ENCODE data around the gene SPECC1L.

DNA sequence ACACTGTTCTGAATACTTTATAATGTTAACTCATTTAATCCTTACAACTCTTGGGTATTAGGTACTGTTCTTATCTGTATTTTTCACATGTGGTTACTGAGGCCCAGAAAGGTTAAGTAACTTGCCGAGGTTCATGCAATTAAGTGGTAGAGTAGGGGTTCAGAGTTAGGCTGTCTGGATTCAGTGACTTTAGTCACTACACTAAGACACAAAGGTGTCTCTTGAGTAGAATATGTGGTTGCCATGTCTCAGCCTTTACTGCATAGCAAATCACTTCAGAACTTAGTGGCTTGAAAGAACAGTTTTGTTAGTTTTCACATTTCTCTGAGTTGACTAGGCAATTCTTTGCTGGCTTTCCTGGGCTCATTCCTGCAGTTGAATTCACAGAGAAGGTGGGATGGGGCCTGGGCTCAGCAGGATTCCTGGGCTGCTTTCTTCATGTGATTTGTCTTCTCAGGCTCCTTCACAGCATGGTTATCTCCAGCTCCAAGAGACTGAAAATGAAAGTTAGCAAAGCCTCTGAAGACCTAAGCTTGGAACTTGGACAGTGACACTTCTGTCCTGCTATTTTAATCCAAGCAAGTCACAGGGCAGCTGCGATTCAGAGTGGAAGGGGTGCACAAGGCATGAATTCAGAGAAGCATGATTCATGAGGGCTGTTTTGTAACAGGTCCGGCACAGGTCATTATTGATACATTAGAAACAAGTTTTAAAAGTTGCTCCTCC, 68.3 kb downstream of the SPECC1L start:
- TF ChIP-seq, protein P1, sequence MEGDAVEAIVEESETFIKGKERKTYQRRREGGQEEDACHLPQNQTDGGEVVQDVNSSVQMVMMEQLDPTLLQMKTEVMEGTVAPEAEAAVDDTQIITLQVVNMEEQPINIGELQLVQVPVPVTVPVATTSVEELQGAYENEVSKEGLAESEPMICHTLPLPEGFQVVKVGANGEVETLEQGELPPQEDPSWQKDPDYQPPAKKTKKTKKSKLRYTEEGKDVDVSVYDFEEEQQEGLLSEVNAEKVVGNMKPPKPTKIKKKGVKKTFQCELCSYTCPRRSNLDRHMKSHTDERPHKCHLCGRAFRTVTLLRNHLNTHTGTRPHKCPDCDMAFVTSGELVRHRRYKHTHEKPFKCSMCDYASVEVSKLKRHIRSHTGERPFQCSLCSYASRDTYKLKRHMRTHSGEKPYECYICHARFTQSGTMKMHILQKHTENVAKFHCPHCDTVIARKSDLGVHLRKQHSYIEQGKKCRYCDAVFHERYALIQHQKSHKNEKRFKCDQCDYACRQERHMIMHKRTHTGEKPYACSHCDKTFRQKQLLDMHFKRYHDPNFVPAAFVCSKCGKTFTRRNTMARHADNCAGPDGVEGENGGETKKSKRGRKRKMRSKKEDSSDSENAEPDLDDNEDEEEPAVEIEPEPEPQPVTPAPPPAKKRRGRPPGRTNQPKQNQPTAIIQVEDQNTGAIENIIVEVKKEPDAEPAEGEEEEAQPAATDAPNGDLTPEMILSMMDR (IDR thresholded peaks at IDR 0.05): no peak
- TF ChIP-seq POLR2A (IDR thresholded peaks at IDR 0.05): no peak
- TF ChIP-seq EP300 (IDR thresholded peaks at IDR 0.05): no peak
